Left colon (tissue), 2 donors: Measurements from ENCODE around the gene PRICKLE1. TPM values are rescaled to one million over a fixed set of nuclear protein-coding genes. Genes with fewer than 3 reads are reported as not detected.

Source experiments
- ATAC-seq: fragments of 200-7000 bp; cut with Tn5 transposase; one replicate; pipeline ENCODE4 v1.9.1; 2020; ENCODE audit warnings: mild to moderate bottlenecking, moderate library complexity
- DNase-seq, 2 donors: peaks; one replicate each; pipeline ENCODE4 v3.0.0-alpha.2; 2020
- intact Hi-C, 2 donors: fragments of 100-400 bp; cut with DNase I in 1 of 2; cut with micrococcal nuclease in 1 of 2; formaldehyde crosslinking; loops; one replicate each; pipeline versions ENCODE4 v1.11.2 to v1.14.0; 2022; cut with DNase I, micrococcal nuclease
- long read RNA-seq: library from polyadenylated mRNA; unstranded; transcript quantifications from one replicate; pipeline ENCODE4 v2.0.0, GENCODE V29; 2021
- total RNA-seq, 2 donors: library from RNA; stranded (reverse); fragmentation: NEBNext Ultra II Directional; extraction: Animal tissue kit (Norgen Biotek cat#: 25700); gene quantifications; one replicate each; pipeline ENCODE4 v1.2.1, GENCODE V29; 2021
- donor health status: DM: no; HTN: no; CAD: no.
- donor health status: DM: yes; HTN: yes; CAD: no.

Gene PRICKLE1
- 1 to 10 TPM; 1.2 to 2.7 TPM for total RNA-seq
- long read RNA-seq, partial matches to known transcripts = 0 of 1 reads
- long read RNA-seq, other reads (novel, unspliced or antisense) = 1 of 1 reads

- peak in 1 of 2 donors; percentile 20 for DNase-seq
- intact Hi-C loops = no loop called here
- peak; percentile 84 for ATAC-seq
Measured at GRCh38 chr12:42589465-42590329, at the start of gene PRICKLE1. TSS of gene PRICKLE1 (minus strand) at chr12:42589746. CDS start at chr12:42472516, 117,230 bp downstream.

- DNase-seq (no peak), ATAC-seq (no peak)
- intact Hi-C loops = no loop called here
Measured at GRCh38 chr12:42638697-42639096, 49.2 kb upstream of the PRICKLE1 start.

- DNase-seq = no peak
- intact Hi-C loops = no loop called here
- no peak for ATAC-seq
Measured at GRCh38 chr12:42638011-42638410, 48.5 kb upstream of the PRICKLE1 start.

- DNase-seq = no peak
- intact Hi-C loops = no loop called here
- no peak for ATAC-seq
Measured at GRCh38 chr12:42636993-42637392, 47.4 kb upstream of the PRICKLE1 start.

GRCh38 chr12:42633594-42633993 is 44.0 kb upstream of the PRICKLE1 start:
- intact Hi-C loops = no loop called here
- ATAC-seq = no peak

GRCh38 chr12:42631513-42631912 is 42.0 kb upstream of the PRICKLE1 start:
- intact Hi-C loops = no loop called here
- ATAC-seq = no peak
- no peak for DNase-seq

More at GRCh38 chr12:42633594-42633993, 44.0 kb upstream of the PRICKLE1 start:
- DNase-seq = no peak

- DNase-seq = no peak
Measured at GRCh38 chr12:42630314-42630713, 40.8 kb upstream of the PRICKLE1 start.

GRCh38 chr12:42627151-42627550 is 37.6 kb upstream of the PRICKLE1 start:
- DNase-seq (no peak), ATAC-seq (no peak)
- intact Hi-C loops = no loop called here

More at GRCh38 chr12:42630314-42630713, 40.8 kb upstream of the PRICKLE1 start:
- intact Hi-C loops = no loop called here
- no peak for ATAC-seq

GRCh38 chr12:42625611-42626010 is 36.1 kb upstream of the PRICKLE1 start:
- DNase-seq (no peak), ATAC-seq (no peak)
- intact Hi-C loops = no loop called here

GRCh38 chr12:42617622-42618021 is 28.1 kb upstream of the PRICKLE1 start:
- ATAC-seq (no peak), DNase-seq (no peak)
- intact Hi-C loops = no loop called here

GRCh38 chr12:42615006-42615405 is 25.5 kb upstream of the PRICKLE1 start:
- no peak for DNase-seq
- ATAC-seq = no peak
- intact Hi-C loops = no loop called here

GRCh38 chr12:42612231-42612613 is 22.7 kb upstream of the PRICKLE1 start:
- DNase-seq = no peak
- ATAC-seq = no peak
- intact Hi-C loops = no loop called here

GRCh38 chr12:42611571-42612230 is 22.2 kb upstream of the PRICKLE1 start:
- no peak for DNase-seq
- intact Hi-C loops = no loop called here
- ATAC-seq = no peak

- intact Hi-C loops = no loop called here
- ATAC-seq = no peak
- DNase-seq = no peak
Measured at GRCh38 chr12:42609605-42610004, 20.1 kb upstream of the PRICKLE1 start.

GRCh38 chr12:42608196-42608825 is 18.8 kb upstream of the PRICKLE1 start:
- ATAC-seq = no peak
- intact Hi-C loops = no loop called here
- no peak for DNase-seq

- DNase-seq = no peak
- intact Hi-C loops = no loop called here
- no peak for ATAC-seq
Measured at GRCh38 chr12:42607584-42608058, 18.1 kb upstream of the PRICKLE1 start.

GRCh38 chr12:42606471-42606870 is 16.9 kb upstream of the PRICKLE1 start:
- intact Hi-C loops = no loop called here
- ATAC-seq (no peak), DNase-seq (no peak)

- DNase-seq (no peak), ATAC-seq (no peak)
- intact Hi-C loops = no loop called here
Measured at GRCh38 chr12:42605685-42606084, 16.1 kb upstream of the PRICKLE1 start.

GRCh38 chr12:42603246-42603990 is 13.9 kb upstream of the PRICKLE1 start:
- ATAC-seq (no peak), DNase-seq (no peak)
- intact Hi-C loops = no loop called here
